ENCODE results near the gene MED9.
"Not testable (repeated sequence)": the region's sequence is repeated elsewhere in the genome, so short reads cannot be mapped to it uniquely, and the experiment has no call there.

MED9 gene

GRCh38 chr17:17454700-17455099, 22.1 kb upstream of the MED9 start:
- not testable (repeated sequence) for DNase-seq (ENCODE audit: low read depth in 1 of 2, low spot score in 1 of 2)

GRCh38 chr17:17455173-17455572, 21.6 kb upstream of the MED9 start:
- DNase-seq (ENCODE audit: low read depth in 1 of 2, low spot score in 1 of 2), result no peak

- no peak for DNase-seq (ENCODE audit: low read depth in 1 of 2, low spot score in 1 of 2)
These were observed 20.5 kb upstream of the MED9 start for GRCh38 chr17:17456251-17456650.

GRCh38 chr17:17457680-17458079, 19.1 kb upstream of the MED9 start:
- DNase-seq (ENCODE audit: low read depth in 1 of 2, low spot score in 1 of 2), result no peak

GRCh38 chr17:17460038-17460437, 16.8 kb upstream of the MED9 start:
- no peak for DNase-seq (ENCODE audit: low read depth in 1 of 2, low spot score in 1 of 2)

- no peak for DNase-seq (ENCODE audit: low read depth in 1 of 2, low spot score in 1 of 2)
These were observed 14.6 kb upstream of the MED9 start for GRCh38 chr17:17462048-17462824.

- DNase-seq (ENCODE audit: low read depth in 1 of 2, low spot score in 1 of 2), result no peak
These were observed 13.0 kb upstream of the MED9 start for GRCh38 chr17:17463821-17464220.

GRCh38 chr17:17465878-17466277, 10.9 kb upstream of the MED9 start:
- not testable (repeated sequence) for DNase-seq (ENCODE audit: low read depth in 1 of 2, low spot score in 1 of 2)

- no peak for DNase-seq (ENCODE audit: low read depth in 1 of 2, low spot score in 1 of 2)
These were observed 10.3 kb upstream of the MED9 start for GRCh38 chr17:17466511-17466910.

GRCh38 chr17:17467016-17467415, 9.8 kb upstream of the MED9 start:
- DNase-seq (ENCODE audit: low read depth in 1 of 2, low spot score in 1 of 2), result no peak

GRCh38 chr17:17467720-17468119, 9.1 kb upstream of the MED9 start:
- DNase-seq (ENCODE audit: low read depth in 1 of 2, low spot score in 1 of 2), result no peak

- DNase-seq (ENCODE audit: low read depth in 1 of 2, low spot score in 1 of 2), result no peak
These were observed 8.4 kb upstream of the MED9 start for GRCh38 chr17:17468217-17469010.

GRCh38 chr17:17469358-17469757, 7.4 kb upstream of the MED9 start:
- DNase-seq (ENCODE audit: low read depth in 1 of 2, low spot score in 1 of 2), result no peak

- DNase-seq (ENCODE audit: low read depth in 1 of 2, low spot score in 1 of 2), result no peak
These were observed 6.8 kb upstream of the MED9 start for GRCh38 chr17:17469996-17470395.

- DNase-seq (ENCODE audit: low read depth in 1 of 2, low spot score in 1 of 2), result no peak
These were observed 4.4 kb upstream of the MED9 start for GRCh38 chr17:17472333-17472920.

- no peak for DNase-seq (ENCODE audit: low read depth in 1 of 2, low spot score in 1 of 2)
These were observed 2.5 kb upstream of the MED9 start for GRCh38 chr17:17474341-17474740.

- DNase-seq (ENCODE audit: low read depth in 1 of 2, low spot score in 1 of 2), result no peak
These were observed 2.4 kb downstream of the MED9 start for GRCh38 chr17:17479209-17479608.

GRCh38 chr17:17480593-17481148, 3.9 kb downstream of the MED9 start:
- DNase-seq (ENCODE audit: low read depth in 1 of 2, low spot score in 1 of 2), result no peak

GRCh38 chr17:17481860-17482259, 5.1 kb downstream of the MED9 start:
- DNase-seq (ENCODE audit: low read depth in 1 of 2, low spot score in 1 of 2), result no peak

GRCh38 chr17:17484451-17484899, 7.7 kb downstream of the MED9 start:
- DNase-seq (ENCODE audit: low read depth in 1 of 2, low spot score in 1 of 2), result no peak

GRCh38 chr17:17485420-17485819, 8.6 kb downstream of the MED9 start:
- DNase-seq (ENCODE audit: low read depth in 1 of 2, low spot score in 1 of 2), result no peak

GRCh38 chr17:17486416-17486815, 9.6 kb downstream of the MED9 start:
- DNase-seq (ENCODE audit: low read depth in 1 of 2, low spot score in 1 of 2), result not testable (repeated sequence)

Data from stimulated activated CD4-positive, alpha-beta T cell treated with anti-CD3 and anti-CD28 coated beads, Interleukin-15, amount 100 ng/mL, for 1 hour (primary cell).